ENCODE results near the gene HMGB4. TPM values are rescaled to one million over a fixed set of nuclear protein-coding genes. Genes with fewer than 3 reads are reported as not detected.

HMGB4 gene
- total and polyA plus RNA-seq, 3 donors from 2014 or later = 237 to 687 (median 622) TPM

DNA sequence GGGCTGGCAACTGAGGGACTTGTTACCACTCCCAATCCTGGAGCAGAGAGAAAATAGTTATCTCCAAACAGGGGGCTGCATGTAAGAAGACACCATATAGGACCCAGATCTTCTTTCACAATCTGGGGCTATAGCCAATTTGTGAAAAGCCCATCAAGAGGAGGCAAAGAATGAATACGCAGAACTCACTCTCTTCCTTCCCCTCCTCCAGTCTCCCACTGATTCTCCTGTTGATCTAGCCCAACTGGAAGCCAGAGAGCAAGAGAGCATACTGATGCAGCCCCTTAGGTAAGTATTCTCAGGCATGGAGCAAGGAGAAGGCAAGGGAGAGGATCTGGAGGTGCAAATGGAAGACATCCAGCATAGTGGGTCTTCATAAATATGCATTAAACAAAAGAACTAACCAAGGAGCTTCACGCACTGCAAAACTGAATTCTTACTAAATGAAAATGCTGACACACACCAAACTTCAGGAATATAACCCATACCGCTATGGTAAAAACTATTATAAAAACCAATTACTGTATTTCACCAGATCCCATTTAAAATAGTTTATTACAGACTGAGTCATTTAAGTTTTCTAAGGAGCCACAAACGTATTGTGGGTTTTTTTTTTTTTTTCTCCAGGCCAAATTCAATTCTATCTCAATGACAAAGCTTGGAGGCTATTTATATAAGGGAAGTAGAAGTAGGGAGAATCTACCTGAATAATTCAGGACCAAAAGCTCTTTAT is 15.5 kb upstream of the HMGB4 start:
- no peaks in the 10 kb centered on the region for H3K27me3 ChIP-seq
- no peak for DNase-seq
- no peaks in the 10 kb centered on the region for H3K9me3 ChIP-seq
- 75 to 84% methylated on average over 4 of the region's 4 CpGs for WGBS, 2 donors
- TF ChIP-seq POLR2A (IDR thresholded peaks at IDR 0.05) = no peak
- H3K27ac ChIP-seq = no peak overlapping the region
- no peak overlapping the region for H3K4me3 ChIP-seq
- no peaks in the 10 kb centered on the region for H3K36me3 ChIP-seq (ENCODE audit: low read depth, missing control alignments)
- no peaks in the 10 kb centered on the region for H3K4me1 ChIP-seq
- intact Hi-C loops (cut with DNase I; ENCODE audit: low total_unique reads) = no loop called here

DNA sequence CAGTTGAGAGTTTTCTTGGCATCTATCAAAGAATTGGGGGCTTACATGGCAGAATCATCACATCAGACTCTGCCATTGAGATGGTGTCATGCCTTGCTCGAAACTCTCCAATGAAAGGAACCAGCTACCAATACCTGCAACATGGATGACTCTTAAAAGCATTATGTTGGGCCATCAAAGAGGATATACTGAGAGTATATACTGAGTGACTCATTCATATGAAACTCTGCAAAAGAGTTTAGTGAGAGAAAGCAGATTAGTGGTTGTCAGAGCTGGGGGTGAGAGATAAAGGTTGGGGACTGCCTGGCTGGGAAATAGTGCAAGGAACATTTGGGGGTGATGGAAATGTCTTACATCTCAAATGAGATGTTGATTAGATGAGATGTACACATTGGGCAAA is 14.7 kb upstream of the HMGB4 start:
- no peaks in the 10 kb centered on the region for H3K4me1 ChIP-seq
- no peaks in the 10 kb centered on the region for H3K27me3 ChIP-seq
- WGBS, 2 donors = 92 to 100% methylated on average over 1 of the region's 1 CpG
- DNase-seq = no peak
- intact Hi-C loops (cut with DNase I; ENCODE audit: low total_unique reads) = no loop called here
- H3K36me3 ChIP-seq (ENCODE audit: low read depth, missing control alignments) = no peaks in the 10 kb centered on the region
- no peak overlapping the region for H3K27ac ChIP-seq
- TF ChIP-seq POLR2A (IDR thresholded peaks at IDR 0.05) = no peak
- TF ChIP-seq, protein P1, sequence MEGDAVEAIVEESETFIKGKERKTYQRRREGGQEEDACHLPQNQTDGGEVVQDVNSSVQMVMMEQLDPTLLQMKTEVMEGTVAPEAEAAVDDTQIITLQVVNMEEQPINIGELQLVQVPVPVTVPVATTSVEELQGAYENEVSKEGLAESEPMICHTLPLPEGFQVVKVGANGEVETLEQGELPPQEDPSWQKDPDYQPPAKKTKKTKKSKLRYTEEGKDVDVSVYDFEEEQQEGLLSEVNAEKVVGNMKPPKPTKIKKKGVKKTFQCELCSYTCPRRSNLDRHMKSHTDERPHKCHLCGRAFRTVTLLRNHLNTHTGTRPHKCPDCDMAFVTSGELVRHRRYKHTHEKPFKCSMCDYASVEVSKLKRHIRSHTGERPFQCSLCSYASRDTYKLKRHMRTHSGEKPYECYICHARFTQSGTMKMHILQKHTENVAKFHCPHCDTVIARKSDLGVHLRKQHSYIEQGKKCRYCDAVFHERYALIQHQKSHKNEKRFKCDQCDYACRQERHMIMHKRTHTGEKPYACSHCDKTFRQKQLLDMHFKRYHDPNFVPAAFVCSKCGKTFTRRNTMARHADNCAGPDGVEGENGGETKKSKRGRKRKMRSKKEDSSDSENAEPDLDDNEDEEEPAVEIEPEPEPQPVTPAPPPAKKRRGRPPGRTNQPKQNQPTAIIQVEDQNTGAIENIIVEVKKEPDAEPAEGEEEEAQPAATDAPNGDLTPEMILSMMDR (IDR thresholded peaks at IDR 0.05) = no peak
- no peak overlapping the region for H3K4me3 ChIP-seq
- H3K9me3 ChIP-seq = no peaks in the 10 kb centered on the region

DNA sequence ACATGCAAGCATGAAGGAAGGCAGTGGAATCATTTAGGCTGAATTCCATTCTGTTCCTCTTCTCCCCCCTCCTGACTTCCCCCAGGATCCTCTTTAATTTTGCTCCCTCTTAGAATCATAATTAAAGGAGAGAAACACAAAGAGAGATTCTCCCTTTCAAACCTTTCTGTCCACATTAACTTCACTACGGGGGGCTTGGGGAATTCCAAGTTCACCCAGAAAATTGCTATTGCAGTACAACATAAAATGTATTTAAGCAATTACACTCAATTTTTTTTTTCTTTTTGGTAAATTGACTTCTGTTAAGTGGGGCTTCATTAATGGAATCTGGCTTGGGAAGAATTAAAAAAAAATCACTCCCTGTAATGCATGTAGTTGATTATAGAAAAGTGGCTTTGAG is 13.4 kb upstream of the HMGB4 start:
- 88 to 98% methylated on average over 1 of the region's 1 CpG for WGBS, 2 donors
- H3K4me3 ChIP-seq = no peak overlapping the region
- TF ChIP-seq POLR2A (IDR thresholded peaks at IDR 0.05) = no peak
- TF ChIP-seq, protein P1 (IDR thresholded peaks at IDR 0.05) = no peak
- H3K27ac ChIP-seq = no peak overlapping the region
- H3K9me3 ChIP-seq = no peaks in the 10 kb centered on the region
- no peaks in the 10 kb centered on the region for H3K4me1 ChIP-seq
- H3K27me3 ChIP-seq = no peaks in the 10 kb centered on the region
- no peak for DNase-seq
- intact Hi-C loops (cut with DNase I; ENCODE audit: low total_unique reads) = no loop called here
- no peaks in the 10 kb centered on the region for H3K36me3 ChIP-seq (ENCODE audit: low read depth, missing control alignments)

DNA sequence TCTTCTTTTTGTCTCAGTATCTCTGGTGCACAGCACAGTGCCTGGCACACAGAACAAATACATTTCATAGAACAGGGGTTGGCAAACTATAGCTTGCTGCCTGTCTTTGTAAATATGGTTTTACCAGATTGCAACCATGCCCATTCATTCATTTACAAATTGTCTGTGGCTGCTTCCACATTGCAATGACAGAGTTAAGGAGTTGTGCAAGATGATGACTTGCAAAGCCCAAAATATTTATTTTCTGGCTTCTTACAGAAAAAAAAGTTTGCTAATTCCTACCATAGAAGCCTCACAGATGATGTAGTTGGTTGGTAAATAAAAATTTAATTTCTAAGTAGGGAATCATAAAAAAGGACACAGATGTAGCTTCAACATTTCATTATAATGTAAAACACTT is 11.2 kb upstream of the HMGB4 start:
- intact Hi-C loops (cut with DNase I; ENCODE audit: low total_unique reads) = no loop called here
- DNase-seq = no peak
- H3K4me1 ChIP-seq = no peaks in the 10 kb centered on the region
- H3K36me3 ChIP-seq (ENCODE audit: low read depth, missing control alignments) = no peaks in the 10 kb centered on the region
- H3K9me3 ChIP-seq = no peaks in the 10 kb centered on the region
- H3K4me3 ChIP-seq = no peak overlapping the region
- no peak overlapping the region for H3K27ac ChIP-seq
- H3K27me3 ChIP-seq = no peaks in the 10 kb centered on the region
- TF ChIP-seq, protein P1 (IDR thresholded peaks at IDR 0.05) = no peak
- no peak for TF ChIP-seq POLR2A (IDR thresholded peaks at IDR 0.05)

DNA sequence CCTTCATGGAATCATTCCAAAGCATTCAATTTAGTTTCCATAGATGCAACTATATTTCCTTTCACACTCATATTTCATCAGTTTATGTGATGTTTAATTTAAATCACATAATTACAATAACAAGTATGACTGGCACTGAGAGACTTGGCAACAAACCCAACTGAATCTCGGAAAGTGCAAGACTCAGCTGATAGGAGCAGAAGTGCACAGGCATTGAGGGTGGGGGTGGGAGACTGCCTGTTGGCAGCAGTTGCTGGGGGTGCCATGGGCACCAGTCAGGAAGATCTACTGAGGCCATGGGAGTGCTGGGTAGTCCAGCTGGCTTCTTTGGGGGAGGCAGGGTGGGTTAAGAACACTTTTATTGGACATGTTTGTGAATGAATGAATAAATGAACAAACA is 10.4 kb upstream of the HMGB4 start:
- no peak for DNase-seq
- Histone ChIP-seq H3K9me3 (no peaks in the 10 kb centered on the region), H3K4me3 (no peak overlapping the region), H3K27ac (no peak overlapping the region), H3K4me1 (no peaks in the 10 kb centered on the region), H3K27me3 (no peaks in the 10 kb centered on the region), H3K36me3 (ENCODE audit: low read depth, missing control alignments) (no peaks in the 10 kb centered on the region)
- intact Hi-C loops (cut with DNase I; ENCODE audit: low total_unique reads) = no loop called here
- TF ChIP-seq, protein P1 (IDR thresholded peaks at IDR 0.05) = no peak
- TF ChIP-seq POLR2A (IDR thresholded peaks at IDR 0.05) = no peak
- 41 to 63% methylated on average over 1 of the region's 1 CpG for WGBS, 2 donors

Measured in testis (tissue), 3 donors.